Liver (tissue), 9 donors: ENCODE data around the gene FBXW7. TPM values are rescaled to one million over a fixed set of nuclear protein-coding genes. Genes with fewer than 3 reads are reported as not detected.

Experiments used
- DNase-seq: peaks from one replicate; pipeline ENCODE4 v3.0.0-alpha.2; 2017; ENCODE audit warnings: low spot score
- H3K27ac ChIP-seq, 2 donors: one replicate each; pipeline ENCODE4 v1.7.0; 2013; ENCODE audit warnings: inconsistent platforms in 2 of 2, low read length in 2 of 2, control low read depth in 1 of 2, low read depth in 1 of 2, mild to moderate bottlenecking in 1 of 2
- H3K27me3 ChIP-seq, 4 donors: one replicate each; pipeline versions ENCODE4 v1.6.1 to v1.7.0; 2013; ENCODE audit warnings: low read length in 3 of 4, inconsistent platforms in 1 of 4, mild to moderate bottlenecking in 1 of 4, moderate library complexity in 1 of 4; ENCODE audit not compliant: control insufficient read depth in 4 of 4, insufficient read depth in 4 of 4
- H3K36me3 ChIP-seq, 4 donors: one replicate each; pipeline versions ENCODE4 v1.6.1 to v1.7.0; 2013; ENCODE audit warnings: low read length in 3 of 4, mild to moderate bottlenecking in 3 of 4, low read depth in 1 of 4, moderate library complexity in 1 of 4; ENCODE audit not compliant: control insufficient read depth in 4 of 4, insufficient read depth in 3 of 4
- H3K4me1 ChIP-seq, 4 donors: one replicate each; pipeline versions ENCODE4 v1.6.1 to v1.7.0; 2013; ENCODE audit warnings: low read length in 3 of 4, mild to moderate bottlenecking in 3 of 4, moderate library complexity in 1 of 4; ENCODE audit not compliant: control insufficient read depth in 4 of 4, insufficient read depth in 4 of 4
- H3K4me3 ChIP-seq, 3 donors: one replicate each; pipeline versions ENCODE4 v1.6.1 to v1.7.0; 2013; ENCODE audit warnings: low read length in 3 of 3, control low read depth in 1 of 3, low read depth in 1 of 3, mild to moderate bottlenecking in 1 of 3
- H3K9ac ChIP-seq, 2 donors: one replicate each; pipeline ENCODE4 v1.7.0; 2013; ENCODE audit warnings: low read length in 2 of 2, mild to moderate bottlenecking in 2 of 2, moderate library complexity in 2 of 2, control low read depth in 1 of 2, low read depth in 1 of 2
- H3K9me3 ChIP-seq, 4 donors: one replicate each; pipeline versions ENCODE4 v1.6.1 to v1.7.0; 2013; ENCODE audit warnings: low read length in 3 of 4; ENCODE audit not compliant: control insufficient read depth in 4 of 4
- CTCF ChIP-seq: fragments of 150-350 bp; IDR thresholded peaks from 2 replicates; pipeline ENCODE4 v1.5.1; 2017; ENCODE audit warnings: improper control_type of control experiment, low read depth, low read length; ENCODE audit not compliant: missing input control
- EGR1 ChIP-seq, 2 donors: IDR thresholded peaks; 2 replicates each; pipeline ENCODE4 v1.6.1; 2016 to 2018; ENCODE audit warnings: antibody characterized with exemption in 2 of 2, low read depth in 2 of 2
- FOXA1 ChIP-seq: IDR thresholded peaks from 2 replicates; pipeline ENCODE4 v1.6.1; 2016; ENCODE audit warnings: antibody characterized with exemption
- FOXA2 ChIP-seq: IDR thresholded peaks from 2 replicates; pipeline ENCODE4 v1.6.1; 2016; ENCODE audit warnings: antibody characterized with exemption
- GABPA ChIP-seq, 2 donors: IDR thresholded peaks in 1 of 2; conservative IDR thresholded peaks in 1 of 2; 2 replicates each; pipeline ENCODE4 v1.6.1; 2016; ENCODE audit warnings: antibody characterized with exemption in 2 of 2, mild to moderate bottlenecking in 1 of 2, moderate library complexity in 1 of 2
- HNF4A ChIP-seq, 2 donors: conservative IDR thresholded peaks; 2 replicates each; pipeline ENCODE4 v1.6.1; 2016; ENCODE audit warnings: antibody characterized with exemption in 2 of 2, mild to moderate bottlenecking in 2 of 2
- JUND ChIP-seq, 2 donors: IDR thresholded peaks; 2 replicates each; pipeline ENCODE4 v1.6.1; 2016; ENCODE audit warnings: antibody characterized with exemption in 2 of 2
- MAX ChIP-seq: IDR thresholded peaks from 2 replicates; pipeline ENCODE4 v1.6.1; 2016; ENCODE audit warnings: antibody characterized with exemption
- NR2F2 ChIP-seq: IDR thresholded peaks from 2 replicates; pipeline ENCODE4 v1.6.1; 2016; ENCODE audit warnings: antibody characterized with exemption
- RAD21 ChIP-seq, 2 donors: IDR thresholded peaks; 2 replicates each; pipeline ENCODE4 v1.6.1; 2016; ENCODE audit warnings: antibody characterized with exemption in 2 of 2, mild to moderate bottlenecking in 2 of 2
- RXRA ChIP-seq, 2 donors: IDR thresholded peaks; 2 replicates each; pipeline ENCODE4 v1.6.1; 2017 to 2018; ENCODE audit warnings: antibody characterized with exemption in 2 of 2, mild to moderate bottlenecking in 1 of 2
- SP1 ChIP-seq: IDR thresholded peaks from 2 replicates; pipeline ENCODE4 v1.6.1; 2018; ENCODE audit warnings: antibody characterized with exemption, mild to moderate bottlenecking
- YY1 ChIP-seq: IDR thresholded peaks from 2 replicates; pipeline ENCODE4 v1.6.1; 2016; ENCODE audit warnings: antibody characterized with exemption, mild to moderate bottlenecking
- ZBTB33 ChIP-seq: IDR thresholded peaks from 2 replicates; pipeline ENCODE4 v1.6.1; 2016; ENCODE audit warnings: antibody characterized with exemption
- WGBS: extraction: QIAGEN DNeasy Blood & Tissue Kit; methylation state at CpG from one replicate; pipeline ENCODE4 v1.1.7; 2013; 5-methylcytosine and 5-hydroxymethylcytosine counted together
- polyA plus RNA-seq, 2 donors: library from polyadenylated mRNA; stranded (reverse) in 1 of 2; unstranded in 1 of 2; fragments of 200-250 nt in 1 of 2; fragments of >200 nt in 1 of 2; fragmentation: Nextera tagmentation in 1 of 2; extraction: Ambion mirVana in 1 of 2; gene quantifications; one replicate each; pipeline versions ENCODE4 v1.2.1 to v1.2.3, GENCODE V29; 2013 to 2015
- total RNA-seq, 2 donors: library from RNA; depleted of rRNA; stranded (reverse); fragments of >200 nt; gene quantifications; one replicate each; pipeline ENCODE4 v1.2.3, GENCODE V29; 2014
- donor health status: healthy.
- donor health status: healthy.
- donor health status: healthy.
- donor health status: healthy.
- donor health status: healthy.

Gene FBXW7
- total and polyA plus RNA-seq, 4 donors = 4.0 to 56.9 (median 16.1) TPM

- no peak for TF ChIP-seq RXRA (IDR thresholded peaks at IDR 0.05)
- TF ChIP-seq NR2F2 = no peak
- no peak for TF ChIP-seq CTCF
- TF ChIP-seq ZBTB33 = no peak
- no peak overlapping the region for H3K27ac ChIP-seq
- H3K36me3 ChIP-seq = no peaks in the 10 kb centered on the region
- H3K4me3 ChIP-seq = no peak overlapping the region
- DNase-seq = no peak
- no peak overlapping the region for H3K9ac ChIP-seq
- no peaks in the 10 kb centered on the region for H3K4me1 ChIP-seq
- 76% methylated on average over 2 of the region's 2 CpGs for WGBS
- no peaks in the 10 kb centered on the region for H3K9me3 ChIP-seq
- no peaks in the 10 kb centered on the region for H3K27me3 ChIP-seq
These were observed 116.1 kb downstream of the FBXW7 start for GRCh38 chr4:152419809-152420208.

GRCh38 chr4:152417673-152418072 is 118.2 kb downstream of the FBXW7 start:
- Histone ChIP-seq H3K4me1 (no peaks in the 10 kb centered on the region), H3K27me3 (no peaks in the 10 kb centered on the region), H3K36me3 (no peaks in the 10 kb centered on the region), H3K4me3 (no peak overlapping the region), H3K9ac (no peak overlapping the region), H3K27ac (no peak overlapping the region), H3K9me3 (no peaks in the 10 kb centered on the region)
- TF ChIP-seq RXRA (IDR thresholded peaks at IDR 0.05) (no peak), HNF4A (conservative IDR thresholded peaks at IDR 0.05) (no peak), RAD21 (IDR thresholded peaks at IDR 0.05) (no peak), EGR1 (IDR thresholded peaks at IDR 0.05; ENCODE audit: low read depth in 2 of 2) (no peak), NR2F2 (no peak), SP1 (no peak), CTCF (no peak), ZBTB33 (no peak), FOXA1 (no peak), YY1 (no peak), JUND (IDR thresholded peaks at IDR 0.05) (no peak), MAX (no peak), GABPA (IDR thresholded peaks at IDR 0.05 in 1 of 2, conservative IDR thresholded peaks at IDR 0.05 in 1 of 2) (no peak), FOXA2 (no peak)
- DNase-seq = no peak
- 98% methylated on average over 2 of the region's 2 CpGs for WGBS
